Measurements from ENCODE around the gene NAT10.

DNA sequence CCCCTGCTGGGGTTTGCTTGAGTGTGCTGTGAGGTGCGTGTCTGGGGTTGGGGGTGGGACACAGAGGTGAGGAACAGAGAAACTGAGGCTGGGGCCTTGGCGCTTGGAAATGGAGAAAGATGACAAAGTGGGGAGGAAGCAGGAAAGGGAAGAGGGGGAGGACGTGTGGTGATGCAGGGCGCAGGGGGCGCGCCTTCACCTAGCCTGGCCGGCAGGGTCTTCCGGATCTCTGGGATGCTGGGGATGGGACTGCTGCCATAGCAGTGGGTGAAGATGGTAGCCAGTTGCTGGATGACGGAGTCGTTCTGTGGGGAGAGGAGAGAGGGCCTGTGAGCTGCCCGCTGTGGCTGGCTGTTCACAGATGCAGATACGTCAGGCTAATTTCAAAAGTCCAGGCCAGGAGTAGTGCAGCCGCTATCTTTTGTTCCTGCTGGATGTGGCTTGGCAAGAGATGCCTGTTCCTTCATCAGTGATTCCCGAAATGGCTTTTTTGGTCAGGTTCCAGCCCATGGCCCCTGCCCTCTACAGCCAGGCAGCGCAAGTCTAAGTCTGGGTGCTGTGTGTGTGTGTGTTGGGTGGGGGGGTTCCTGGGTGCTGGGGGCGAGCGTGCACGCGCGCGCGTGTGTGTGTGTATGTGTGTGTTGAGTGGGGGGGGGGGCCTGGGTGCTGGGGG, 54.8 kb downstream of the NAT10 start:
- TF ChIP-seq TAF1 (IDR thresholded peaks at IDR 0.05; ENCODE audit: borderline replicate concordance, insufficient read depth, low read length) = no peak
- TF ChIP-seq POLR2AphosphoS5 (IDR thresholded peaks at IDR 0.05; ENCODE audit: low read depth, low read length) = no peak
- TF ChIP-seq, protein P1, sequence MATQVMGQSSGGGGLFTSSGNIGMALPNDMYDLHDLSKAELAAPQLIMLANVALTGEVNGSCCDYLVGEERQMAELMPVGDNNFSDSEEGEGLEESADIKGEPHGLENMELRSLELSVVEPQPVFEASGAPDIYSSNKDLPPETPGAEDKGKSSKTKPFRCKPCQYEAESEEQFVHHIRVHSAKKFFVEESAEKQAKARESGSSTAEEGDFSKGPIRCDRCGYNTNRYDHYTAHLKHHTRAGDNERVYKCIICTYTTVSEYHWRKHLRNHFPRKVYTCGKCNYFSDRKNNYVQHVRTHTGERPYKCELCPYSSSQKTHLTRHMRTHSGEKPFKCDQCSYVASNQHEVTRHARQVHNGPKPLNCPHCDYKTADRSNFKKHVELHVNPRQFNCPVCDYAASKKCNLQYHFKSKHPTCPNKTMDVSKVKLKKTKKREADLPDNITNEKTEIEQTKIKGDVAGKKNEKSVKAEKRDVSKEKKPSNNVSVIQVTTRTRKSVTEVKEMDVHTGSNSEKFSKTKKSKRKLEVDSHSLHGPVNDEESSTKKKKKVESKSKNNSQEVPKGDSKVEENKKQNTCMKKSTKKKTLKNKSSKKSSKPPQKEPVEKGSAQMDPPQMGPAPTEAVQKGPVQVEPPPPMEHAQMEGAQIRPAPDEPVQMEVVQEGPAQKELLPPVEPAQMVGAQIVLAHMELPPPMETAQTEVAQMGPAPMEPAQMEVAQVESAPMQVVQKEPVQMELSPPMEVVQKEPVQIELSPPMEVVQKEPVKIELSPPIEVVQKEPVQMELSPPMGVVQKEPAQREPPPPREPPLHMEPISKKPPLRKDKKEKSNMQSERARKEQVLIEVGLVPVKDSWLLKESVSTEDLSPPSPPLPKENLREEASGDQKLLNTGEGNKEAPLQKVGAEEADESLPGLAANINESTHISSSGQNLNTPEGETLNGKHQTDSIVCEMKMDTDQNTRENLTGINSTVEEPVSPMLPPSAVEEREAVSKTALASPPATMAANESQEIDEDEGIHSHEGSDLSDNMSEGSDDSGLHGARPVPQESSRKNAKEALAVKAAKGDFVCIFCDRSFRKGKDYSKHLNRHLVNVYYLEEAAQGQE (IDR thresholded peaks at IDR 0.05; ENCODE audit: insufficient read depth in 1 of 2, low read depth in 2 of 2, low read length in 2 of 2) = no peak
- TF ChIP-seq SIN3A (IDR thresholded peaks at IDR 0.05; ENCODE audit: borderline replicate concordance, insufficient read depth, low read length) = no peak
- no peak for TF ChIP-seq FOXP2 (optimal IDR thresholded peaks at IDR 0.05; ENCODE audit: borderline replicate concordance, extremely low read depth, extremely low read length, insufficient read depth)
